Hematopoietic multipotent progenitor cell treated with erythropoietin and hydrocortisone succinate and interleukin-3 and kit ligand, for 15 days (in vitro differentiated cells): ENCODE results near the gene CNTNAP2.
"Not testable (repeated sequence)": the region's sequence is repeated elsewhere in the genome, so short reads cannot be mapped to it uniquely, and the experiment has no call there.

ENCODE experiments used
- DNase-seq: peaks from one replicate; pipeline ENCODE4 v3.0.0-alpha.2; 2015; ENCODE audit warnings: low spot score

Gene CNTNAP2

GRCh38 chr7:148035950-148036349, 1919.3 kb downstream of the CNTNAP2 start:
- DNase-seq, result no peak

- no peak for DNase-seq
Measured at GRCh38 chr7:148037044-148037443, 1920.4 kb downstream of the CNTNAP2 start.

GRCh38 chr7:148041156-148041555, 1924.6 kb downstream of the CNTNAP2 start:
- no peak for DNase-seq

GRCh38 chr7:148042935-148043631, 1926.5 kb downstream of the CNTNAP2 start:
- no peak for DNase-seq

- DNase-seq, result no peak
Measured at GRCh38 chr7:148044173-148044572, 1927.6 kb downstream of the CNTNAP2 start.

GRCh38 chr7:148045521-148045920, 1928.9 kb downstream of the CNTNAP2 start:
- DNase-seq, result no peak

GRCh38 chr7:148049068-148049467, 1932.5 kb downstream of the CNTNAP2 start:
- no peak for DNase-seq

- DNase-seq, result no peak
Measured at GRCh38 chr7:148050492-148051158, 1934.0 kb downstream of the CNTNAP2 start.

- DNase-seq, result no peak
Measured at GRCh38 chr7:148056406-148056805, 1939.8 kb downstream of the CNTNAP2 start.

GRCh38 chr7:148058092-148058491, 1941.5 kb downstream of the CNTNAP2 start:
- DNase-seq, result no peak

- DNase-seq, result no peak
Measured at GRCh38 chr7:148058753-148059152, 1942.2 kb downstream of the CNTNAP2 start.

- no peak for DNase-seq
Measured at GRCh38 chr7:148060724-148061123, 1944.1 kb downstream of the CNTNAP2 start.

GRCh38 chr7:148078111-148078510, 1961.5 kb downstream of the CNTNAP2 start:
- DNase-seq, result not testable (repeated sequence)

GRCh38 chr7:148079206-148080080, 1962.8 kb downstream of the CNTNAP2 start:
- no peak for DNase-seq

GRCh38 chr7:148083448-148083847, 1966.8 kb downstream of the CNTNAP2 start:
- DNase-seq, result no peak

- DNase-seq, result no peak
Measured at GRCh38 chr7:148084138-148084537, 1967.5 kb downstream of the CNTNAP2 start.

- no peak for DNase-seq
Measured at GRCh38 chr7:148091882-148092281, 1975.3 kb downstream of the CNTNAP2 start.

- DNase-seq, result no peak
Measured at GRCh38 chr7:148093375-148094166, 1977.0 kb downstream of the CNTNAP2 start.

GRCh38 chr7:148095066-148095465, 1978.5 kb downstream of the CNTNAP2 start:
- DNase-seq, result no peak

- no peak for DNase-seq
Measured at GRCh38 chr7:148104136-148104716, 1987.6 kb downstream of the CNTNAP2 start.

- DNase-seq, result no peak
Measured at GRCh38 chr7:148104924-148105323, 1988.3 kb downstream of the CNTNAP2 start.

GRCh38 chr7:148105853-148106252, 1989.3 kb downstream of the CNTNAP2 start:
- no peak for DNase-seq
